GM18507 (cell line): ENCODE measurements around the gene S100A6.
"Not testable (repeated sequence)": the region's sequence is repeated elsewhere in the genome, so short reads cannot be mapped to it uniquely, and the experiment has no call there.

ENCODE experiments used
- DNase-seq: peaks from one replicate; pipeline ENCODE4 v3.0.0; 2011; ENCODE audit warnings: low read depth; ENCODE audit not compliant: insufficient read length; ENCODE audit errors: extremely low spot score
- FAIRE-seq: peaks from 2 replicates; lab custom pipeline; 2011; peaks lifted over from hg19 to GRCh38; lab: Jason Lieb, UNC

The S100A6 gene

DNA sequence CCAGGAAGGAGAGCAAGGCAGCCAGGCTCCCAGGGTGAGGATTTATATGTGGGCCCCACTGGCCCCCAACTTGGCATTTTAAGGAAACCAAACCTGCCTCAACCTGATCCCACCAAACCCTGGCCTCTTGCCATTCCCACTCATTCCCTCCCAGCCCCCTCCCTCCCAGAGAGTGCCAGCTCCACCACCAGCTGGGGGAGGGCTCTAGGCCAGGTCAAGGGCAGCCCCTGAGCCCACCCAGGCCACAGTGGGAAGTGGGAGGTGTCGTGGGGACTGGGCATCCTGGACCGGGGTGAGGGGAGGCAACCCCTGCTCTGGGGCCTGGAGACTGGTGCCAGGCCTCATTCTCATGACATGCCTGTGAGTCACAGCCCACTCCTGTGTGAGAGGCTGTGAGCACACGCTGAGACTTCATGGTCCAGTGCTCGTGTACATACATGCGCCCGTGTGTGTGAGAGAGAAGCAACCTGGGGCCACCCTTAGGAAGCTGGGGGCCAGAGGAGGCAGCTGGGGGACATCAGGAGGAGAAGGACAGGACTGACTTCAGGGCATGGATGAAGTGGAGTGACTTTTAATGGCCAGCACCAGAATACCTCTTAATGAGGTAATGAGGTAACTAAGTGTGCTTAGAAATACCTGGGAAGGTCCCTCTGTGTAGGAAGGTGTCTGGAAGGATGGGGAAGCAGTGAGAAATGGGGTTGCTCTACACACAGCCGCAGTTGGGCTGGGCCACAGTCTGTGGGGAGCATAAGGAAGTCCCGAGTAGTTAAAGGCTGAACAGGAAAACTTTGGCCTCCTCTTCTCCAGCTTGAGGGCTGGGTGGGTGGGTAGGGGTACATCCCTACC lies 30.0 kb upstream of the S100A6 start, which contains the start of gene S100A2:
Gene S100A2 (minus strand): TSS at position 316 of the 846 bp plus-strand sequence. CDS start 1,967 bp downstream, outside the sequence.
- no peak for DNase-seq
- FAIRE-seq, result no peak

DNA sequence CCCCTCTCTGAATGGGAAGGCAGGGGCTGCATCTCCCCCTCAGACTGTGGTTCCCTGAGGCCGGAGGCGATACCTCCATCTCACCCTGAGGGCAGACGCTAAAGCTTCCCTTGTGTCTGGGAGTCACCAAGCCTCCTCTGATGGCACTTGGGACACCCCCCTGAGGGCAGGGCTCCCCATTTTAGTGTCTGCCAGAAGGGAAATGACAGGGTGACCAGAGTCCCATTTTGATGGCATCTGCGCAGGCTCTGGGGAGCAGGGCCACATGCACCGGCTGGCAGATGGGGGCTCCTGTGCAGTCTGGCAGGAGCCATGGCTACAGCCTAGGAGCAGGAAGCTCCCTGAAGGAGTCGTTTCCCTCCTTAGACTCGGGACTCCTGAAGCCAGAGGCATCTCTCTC lies 28.2 kb upstream of the S100A6 start:
- DNase-seq (no peak), FAIRE-seq (no peak)

DNA sequence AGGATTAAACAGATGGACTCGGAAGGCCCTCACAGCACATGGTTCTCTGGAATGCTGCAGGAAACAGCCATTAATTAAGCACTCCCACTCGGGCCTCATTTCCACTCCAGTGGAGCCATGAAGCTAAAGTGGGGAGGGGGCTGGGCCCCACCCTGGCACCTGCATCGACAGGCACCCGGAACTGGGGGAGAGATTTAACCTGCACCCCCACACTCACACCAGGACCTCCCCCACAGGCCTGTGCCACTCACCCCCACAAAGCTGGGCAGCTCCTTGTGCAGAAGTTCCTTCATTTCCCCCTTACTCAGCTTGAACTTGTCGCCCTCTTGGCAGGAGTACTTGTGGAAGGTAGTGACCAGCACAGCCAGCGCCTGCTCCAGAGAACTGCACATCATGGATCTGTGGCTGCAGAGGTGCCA lies 27.7 kb upstream of the S100A6 start:
- DNase-seq (no peak), FAIRE-seq (no peak)

DNA sequence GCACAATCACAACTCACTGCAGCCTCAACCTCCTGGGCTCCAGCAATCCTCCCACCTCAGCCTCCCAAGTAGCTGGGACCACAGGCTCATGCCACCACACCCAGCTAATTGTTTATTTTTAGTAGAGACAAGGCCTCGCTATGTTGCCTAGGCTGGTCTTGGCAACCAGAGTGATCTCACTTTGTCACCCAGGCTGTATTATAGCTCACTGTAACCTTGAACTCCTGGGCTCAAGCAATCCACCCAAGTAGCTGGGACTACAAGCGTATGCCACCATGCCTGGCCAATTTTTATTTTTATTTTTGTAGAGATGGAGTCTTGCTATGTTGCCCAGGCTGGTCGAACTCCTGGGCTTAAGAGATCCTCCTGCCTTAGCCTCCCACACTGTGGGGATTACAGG lies 26.2 kb upstream of the S100A6 start:
- FAIRE-seq, DNase-seq: not testable (repeated sequence)

DNA sequence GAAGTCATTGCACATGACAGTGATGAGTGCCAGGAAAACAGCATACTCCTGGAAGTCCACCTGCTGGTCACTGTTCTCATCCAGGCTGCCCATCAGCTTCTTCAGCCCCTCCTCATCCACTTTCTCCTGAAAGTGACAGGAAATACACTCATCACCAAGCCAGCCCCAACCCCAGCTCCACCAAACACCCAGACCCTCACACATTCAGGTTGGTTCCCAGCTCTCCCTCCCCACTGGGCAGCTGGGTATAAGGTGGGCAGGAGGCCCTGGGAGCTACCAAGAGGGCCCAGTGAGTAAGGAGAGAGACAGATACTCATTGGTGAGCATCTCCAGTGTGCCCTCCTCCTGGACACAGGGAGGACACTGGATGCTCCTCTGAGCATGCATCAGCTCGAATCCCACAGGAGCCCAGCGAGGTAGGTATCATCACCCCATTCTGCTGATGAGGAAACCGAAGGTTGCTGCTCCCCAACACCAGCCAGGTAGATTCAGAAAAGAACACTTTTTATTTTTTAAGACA lies 25.7 kb upstream of the S100A6 start:
- no peak for FAIRE-seq
- no peak for DNase-seq

DNA sequence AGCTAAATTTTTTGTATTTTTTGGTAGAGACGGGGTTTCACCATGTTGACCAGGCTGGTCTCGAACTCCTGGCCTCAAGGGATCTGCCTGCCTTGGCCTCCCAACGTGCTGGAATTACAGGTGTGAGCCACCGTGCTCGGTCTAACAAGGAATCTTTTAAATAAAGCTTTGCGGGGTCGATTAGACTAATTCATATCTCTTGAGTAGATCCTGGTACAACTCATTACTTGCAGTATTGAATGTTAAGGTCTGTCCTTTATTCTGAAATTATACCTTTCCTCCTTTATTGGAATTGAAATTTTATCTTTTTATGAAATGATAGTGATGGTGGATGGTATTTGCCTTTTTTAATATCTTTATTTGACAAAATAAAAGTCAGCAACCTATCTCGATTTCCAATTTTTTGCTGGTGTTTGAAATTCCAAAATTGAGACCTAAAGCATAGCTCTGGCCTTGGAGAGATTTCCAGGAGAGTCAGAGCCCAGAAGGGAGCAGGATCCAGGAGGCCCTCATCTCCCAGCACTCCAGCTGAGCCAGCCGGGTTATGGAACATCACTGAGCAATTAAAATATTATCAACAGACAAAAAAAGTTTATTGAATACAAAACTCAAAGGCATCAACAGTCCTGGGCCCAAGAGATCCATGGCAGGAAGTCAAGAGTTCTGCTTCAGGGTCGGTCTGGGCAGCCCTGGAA lies 25.1 kb upstream of the S100A6 start:
- FAIRE-seq (no peak), DNase-seq (no peak)

DNA sequence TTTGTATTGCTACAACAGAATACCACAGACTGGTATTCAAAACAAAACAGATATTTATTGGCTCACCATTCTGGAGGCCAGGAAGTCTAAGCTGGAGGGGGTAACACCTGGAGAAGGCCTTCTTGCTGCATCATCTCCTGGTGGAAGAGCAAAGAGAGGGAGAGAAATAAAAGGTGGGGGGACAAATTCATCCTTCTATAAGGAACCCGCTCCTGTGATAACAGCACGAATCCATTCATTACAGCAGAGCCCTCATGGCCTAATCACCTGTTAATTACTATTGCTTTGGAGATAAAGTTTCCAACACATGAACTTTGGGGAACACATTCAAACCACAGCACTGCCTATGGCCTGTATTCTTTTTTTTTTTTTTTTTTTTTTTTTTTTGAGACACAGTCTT lies 24.4 kb upstream of the S100A6 start:
- no peak for DNase-seq
- no peak for FAIRE-seq

DNA sequence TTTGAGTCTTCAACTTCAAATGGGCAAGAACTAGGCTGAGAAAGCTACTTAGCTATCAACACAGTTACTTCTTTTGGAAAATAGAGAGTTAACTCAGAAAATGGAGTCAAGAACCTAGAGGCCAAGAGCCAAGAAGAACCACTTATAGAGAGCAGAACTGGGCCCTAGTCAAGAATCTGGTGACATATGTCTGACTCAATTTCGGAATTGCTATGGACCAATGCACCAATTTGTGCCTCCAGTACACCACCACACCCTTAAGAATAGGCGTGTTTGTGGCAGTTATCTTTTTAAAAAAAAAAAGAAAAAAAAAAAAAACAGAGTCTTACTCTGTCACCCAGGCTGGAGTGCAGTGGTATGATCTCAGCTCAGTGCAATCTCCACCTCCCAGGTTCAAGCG lies 22.1 kb upstream of the S100A6 start:
- FAIRE-seq, result no peak
- no peak for DNase-seq

DNA sequence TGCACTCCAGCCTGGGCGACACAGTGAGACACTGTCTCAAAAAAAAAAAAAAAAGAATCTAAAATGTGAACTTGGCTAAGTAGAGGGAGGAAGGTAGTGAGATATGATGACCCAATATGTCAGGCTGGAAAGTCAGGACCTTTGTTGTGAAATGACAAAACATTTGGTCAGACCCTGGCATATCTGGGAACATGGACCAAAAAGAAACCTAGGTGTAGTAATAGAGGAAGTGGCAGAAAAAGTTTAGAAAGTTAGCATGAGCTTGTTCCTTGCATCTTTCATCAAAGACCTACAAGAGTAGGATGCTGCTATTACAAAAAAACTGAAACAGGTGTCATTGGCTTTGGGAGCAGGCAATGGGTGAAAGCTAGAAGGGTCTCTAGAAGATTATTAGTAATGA lies 20.6 kb upstream of the S100A6 start:
- FAIRE-seq (no peak), DNase-seq (no peak)

DNA sequence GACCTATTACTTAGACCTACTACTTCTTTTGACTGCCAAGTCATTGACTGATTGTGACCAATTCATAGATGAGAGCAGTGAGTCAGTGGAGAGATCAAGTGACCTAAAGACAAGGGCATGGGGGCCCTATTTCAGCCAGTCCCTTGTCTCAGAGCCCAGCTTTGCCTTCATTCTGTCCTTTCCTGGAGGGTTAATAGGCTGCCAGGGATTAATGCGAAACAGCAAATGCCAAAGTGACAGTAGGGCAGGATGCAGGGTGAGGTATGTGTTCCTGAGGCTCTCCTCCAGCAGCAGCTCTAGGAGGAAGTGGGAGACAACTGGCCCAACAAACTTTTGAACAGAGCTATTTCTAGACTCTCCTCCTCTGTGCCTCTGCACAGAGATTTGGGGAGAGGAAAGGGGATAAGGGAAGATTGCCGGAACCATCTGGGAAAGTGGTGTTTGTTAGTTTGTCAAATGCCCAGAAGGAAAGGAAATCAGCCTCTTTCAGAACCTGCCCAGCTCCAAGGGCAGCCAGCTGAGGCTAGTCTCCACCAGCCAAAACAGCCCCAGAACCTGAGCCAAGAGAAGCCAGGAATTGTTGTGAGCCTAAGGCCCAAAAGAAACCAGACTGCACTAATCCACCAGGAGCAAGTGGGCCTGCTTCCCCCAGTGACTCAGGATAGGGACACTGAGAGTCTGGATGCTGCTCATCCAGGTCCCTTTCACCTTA lies 18.2 kb upstream of the S100A6 start:
- FAIRE-seq, result no peak
- DNase-seq, result no peak

DNA sequence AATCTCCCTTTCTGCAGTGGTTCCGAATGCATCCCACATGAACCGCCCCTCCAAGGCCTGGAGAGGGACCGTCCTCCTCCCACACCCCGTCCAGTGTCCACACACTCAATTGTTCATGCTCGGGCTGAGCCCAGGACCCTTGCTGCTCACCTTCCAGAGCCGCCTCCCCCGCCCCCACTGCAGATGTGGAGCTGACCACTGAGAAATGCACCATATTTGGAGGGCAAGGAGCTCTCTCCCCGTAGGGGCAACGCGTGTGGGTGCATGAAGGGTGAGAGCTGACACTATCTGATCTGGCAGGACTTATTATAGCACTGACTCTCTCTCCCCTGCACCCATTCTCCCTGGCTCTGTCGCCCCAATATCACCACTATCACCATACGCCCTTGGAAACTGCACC lies 17.3 kb upstream of the S100A6 start:
- FAIRE-seq, result no peak
- no peak for DNase-seq

DNA sequence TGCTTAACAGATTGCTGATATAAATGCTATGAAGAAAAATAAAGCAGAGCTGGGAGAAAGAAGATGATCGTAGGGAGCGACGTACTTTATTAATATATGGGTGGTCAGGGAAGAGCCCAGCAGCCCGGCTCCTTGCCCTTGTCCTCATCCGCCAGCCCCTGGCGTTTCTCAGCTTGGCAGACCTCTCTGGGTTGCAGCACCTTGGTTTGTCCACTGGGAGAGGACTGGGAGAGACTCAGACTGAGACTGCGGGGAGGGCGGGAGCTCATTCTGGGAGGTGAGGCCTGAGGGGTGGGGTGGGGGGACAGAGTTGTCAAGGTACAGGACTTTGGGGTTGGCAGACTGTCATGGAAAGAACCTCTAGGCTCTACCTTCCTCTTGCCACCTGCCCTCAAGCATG lies 16.5 kb upstream of the S100A6 start:
- DNase-seq (no peak), FAIRE-seq (no peak)

DNA sequence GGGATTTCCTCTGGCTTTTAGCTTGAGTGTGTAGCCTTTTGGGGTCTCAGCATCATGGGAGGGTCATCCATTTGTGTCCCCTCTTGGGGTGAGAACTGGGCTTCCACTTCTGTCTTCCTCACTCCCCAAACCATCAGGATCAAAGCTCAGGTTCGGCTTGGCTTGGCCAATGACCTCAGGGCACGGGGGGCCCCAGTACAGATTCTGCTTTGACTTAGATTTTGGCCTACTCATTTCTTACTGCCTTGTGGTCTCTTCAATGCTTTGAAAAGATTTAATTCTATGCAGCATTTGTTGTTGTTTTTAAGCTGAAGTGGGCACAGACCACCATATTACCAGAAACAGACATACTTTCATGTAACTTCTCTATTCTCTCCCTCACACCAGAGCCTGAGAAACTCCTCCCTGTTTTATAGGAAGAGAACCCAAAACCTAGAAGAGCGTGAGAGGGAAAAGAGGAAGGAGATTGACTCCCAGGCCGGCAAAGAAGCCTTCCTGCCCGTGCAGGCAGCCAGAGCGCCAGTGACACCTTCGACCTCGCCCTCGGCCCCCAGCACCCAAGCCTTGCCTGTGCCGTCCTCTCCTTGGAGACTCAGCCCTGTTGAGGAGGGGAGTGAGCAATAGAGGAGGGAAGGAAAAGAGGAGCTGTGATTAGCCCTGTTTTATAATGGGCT lies 15.2 kb upstream of the S100A6 start:
- FAIRE-seq, result no peak
- DNase-seq, result no peak

DNA sequence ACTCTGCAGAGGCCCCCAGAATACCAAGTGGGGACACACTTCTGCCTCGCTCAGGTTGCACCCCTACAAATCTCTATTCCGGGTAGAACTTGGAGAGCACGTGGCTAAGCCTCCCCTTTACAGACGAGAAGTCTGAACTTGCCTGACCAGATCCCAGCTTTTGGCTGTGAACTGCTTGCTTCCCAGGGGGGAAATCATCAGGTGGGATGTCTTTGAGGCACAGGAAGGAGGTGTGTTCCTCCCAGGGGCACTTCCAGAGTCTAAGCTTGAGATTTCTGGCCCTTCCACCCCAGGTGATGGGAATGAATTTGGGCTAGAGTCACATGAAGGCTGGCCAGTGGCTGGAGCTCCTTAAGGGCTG lies 14.6 kb upstream of the S100A6 start:
- DNase-seq (no peak), FAIRE-seq (no peak)

DNA sequence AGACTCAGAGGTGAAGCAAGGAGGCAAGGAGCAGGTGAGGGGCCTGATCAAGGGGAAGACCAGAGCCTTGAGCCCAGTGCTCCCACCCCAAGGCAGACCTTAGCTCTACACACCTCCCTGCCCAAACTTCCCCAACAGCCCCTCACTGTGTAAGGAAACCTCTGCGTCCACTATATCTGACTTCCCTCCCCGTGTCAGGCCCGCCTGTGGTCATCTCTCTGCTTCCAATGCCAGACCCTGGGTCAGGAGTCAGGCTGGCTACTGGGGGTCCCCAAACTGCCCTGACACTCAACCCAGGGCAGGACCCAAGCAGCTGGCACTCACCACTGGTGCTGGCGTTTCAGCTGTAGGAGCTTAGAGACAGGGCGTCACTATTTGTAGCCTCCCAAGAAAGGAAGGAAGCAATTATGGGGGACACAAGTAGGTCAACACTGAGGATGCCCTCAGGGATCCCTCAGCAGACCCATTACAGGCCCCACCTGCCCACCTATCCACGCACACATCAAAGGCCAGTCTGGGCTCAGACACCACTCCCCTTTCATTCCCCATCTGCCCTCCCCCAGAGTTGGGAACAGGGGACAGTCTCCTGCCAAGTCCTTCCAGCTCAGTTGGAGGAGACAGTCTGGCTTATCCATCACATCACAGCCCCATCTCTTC lies 14.1 kb upstream of the S100A6 start:
- FAIRE-seq, result no peak
- DNase-seq, result no peak

DNA sequence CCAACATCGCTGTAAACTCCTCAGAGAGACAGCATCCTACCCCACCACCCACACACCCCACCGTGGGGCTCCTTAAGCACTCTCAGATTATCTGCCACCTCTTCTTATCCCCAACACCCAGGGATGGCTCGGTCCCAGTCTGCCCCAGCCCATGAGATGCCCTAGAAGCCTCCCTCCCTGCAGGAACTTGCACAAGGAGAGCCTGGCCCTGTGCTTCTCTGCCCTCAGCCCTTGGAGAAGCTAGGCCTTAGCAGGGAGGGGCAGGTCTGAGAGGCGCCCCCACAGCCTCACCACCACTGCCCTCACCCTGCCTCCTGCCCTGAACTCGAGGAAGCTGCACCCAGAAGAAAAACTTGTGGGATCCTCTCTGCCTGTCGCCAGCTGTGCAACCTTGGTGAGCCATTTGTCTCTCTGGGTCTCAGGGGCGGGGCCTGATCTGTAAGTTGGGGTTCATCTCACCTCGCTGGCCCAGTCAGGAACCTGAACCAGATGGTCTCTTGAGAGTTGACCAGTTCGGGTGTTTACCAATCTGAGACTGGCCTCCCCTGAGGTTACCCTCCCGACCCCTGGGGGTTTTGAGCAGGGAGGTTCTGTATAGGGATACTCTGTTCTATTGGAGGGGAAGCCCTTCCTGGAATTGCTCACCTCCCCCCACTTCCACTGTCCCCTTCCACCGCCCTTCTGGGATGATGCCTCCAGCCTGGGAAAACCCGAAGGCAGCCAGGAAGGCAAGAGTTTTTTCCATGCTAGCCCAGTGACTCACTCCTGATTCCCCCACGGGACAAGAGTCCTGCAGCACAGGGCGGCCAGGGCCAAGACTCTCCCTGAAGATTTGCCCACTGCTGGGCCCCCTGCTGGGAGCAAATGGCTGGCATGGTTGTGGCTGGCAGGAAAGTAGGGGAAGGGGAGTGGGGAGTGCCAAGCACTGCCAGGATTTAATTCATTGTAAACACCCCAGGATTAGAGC lies 13.2 kb upstream of the S100A6 start, which contains the start of gene S100A3:
Gene S100A3 (minus strand): TSS at position 537 of the 967 bp plus-strand sequence. CDS start 773 bp downstream, outside the sequence.
- FAIRE-seq, result no peak
- DNase-seq, result no peak

DNA sequence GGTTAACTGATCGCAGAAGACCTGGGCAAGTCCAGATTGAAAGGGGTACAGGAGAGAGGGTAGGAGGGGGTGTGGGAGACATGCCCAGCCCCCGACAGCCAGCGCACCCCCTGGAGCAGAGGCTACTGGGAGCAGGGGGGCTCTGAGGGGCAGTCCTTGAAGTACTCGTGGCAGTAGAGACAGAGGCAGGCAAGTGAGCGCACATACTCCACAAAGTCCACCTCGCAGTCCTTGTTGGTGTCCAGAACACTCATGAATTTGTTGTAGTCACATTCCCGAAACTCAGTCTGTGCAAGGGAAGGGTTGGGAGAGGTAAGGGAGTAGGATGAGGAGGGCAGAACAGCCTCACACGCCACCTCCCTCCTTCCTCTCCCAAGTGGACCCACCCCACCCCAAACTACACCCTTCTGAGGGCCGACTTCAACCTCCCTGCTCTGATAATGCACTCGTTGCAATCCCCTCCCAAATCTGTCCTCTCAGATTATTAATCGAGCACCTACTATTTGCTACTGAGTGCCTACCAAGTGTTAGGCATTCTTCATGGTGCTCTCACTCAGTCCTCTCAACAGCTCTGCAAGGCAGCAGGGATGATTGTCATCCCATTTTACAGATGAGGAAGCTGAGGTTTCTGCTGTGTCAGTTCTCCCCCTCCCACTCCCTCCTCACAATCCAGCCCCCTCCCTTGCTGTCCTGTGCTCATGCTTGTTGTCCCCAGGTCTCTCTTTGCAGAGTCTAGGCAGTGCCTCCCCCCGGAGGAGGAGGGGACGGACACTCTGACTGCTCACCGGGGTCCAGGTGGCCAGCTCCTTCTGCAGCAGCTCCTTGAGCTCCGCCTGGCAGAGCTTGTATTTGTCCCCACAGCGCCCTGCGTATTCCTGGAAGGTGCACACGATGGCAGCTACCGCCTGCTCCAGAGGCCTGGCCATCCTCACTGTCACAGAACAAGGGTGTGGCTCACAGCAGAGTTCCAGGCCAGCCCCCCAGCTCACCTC lies 12.1 kb upstream of the S100A6 start:
- no peak for DNase-seq
- no peak for FAIRE-seq
